ENCODE data around the gene ZNHIT2.
A peak's percentile ranks its signal among the peaks of the same experiment; 100 is the strongest.

Gene ZNHIT2

GRCh38 chr11:65086809-65087208 is 30.7 kb downstream of the ZNHIT2 start:
- TF ChIP-seq RAD21 (IDR thresholded peaks at IDR 0.05; ENCODE audit: low read depth) (no peak), NFIC (IDR thresholded peaks at IDR 0.05) (no peak), TAF1 (IDR thresholded peaks at IDR 0.05; ENCODE audit: low read depth) (no peak)

DNA sequence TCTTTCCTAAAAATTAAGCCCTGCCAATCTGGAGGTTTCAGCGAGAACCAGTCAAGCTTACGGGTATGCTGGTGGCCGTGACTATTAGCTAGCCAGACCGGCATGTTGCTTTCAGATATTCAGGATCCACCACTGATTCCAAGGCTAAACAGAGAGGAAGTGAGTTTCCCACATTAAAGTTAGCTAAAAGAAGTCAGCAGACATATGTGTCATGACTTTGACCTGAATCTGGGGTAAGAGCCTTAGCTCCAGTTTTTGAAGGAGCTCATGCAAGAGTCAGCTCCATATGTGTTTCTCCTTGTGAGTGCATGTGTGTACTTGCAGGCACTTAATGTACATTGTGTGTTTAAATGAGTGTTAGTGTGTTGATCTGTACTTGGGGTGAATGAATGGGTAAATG is 32.1 kb downstream of the ZNHIT2 start:
- TF ChIP-seq FOXM1 (IDR thresholded peaks at IDR 0.05; ENCODE audit: borderline replicate concordance, low read depth) (no peak), ZBTB7A (IDR thresholded peaks at IDR 0.05; ENCODE audit: low read depth) (no peak), RAD21 (IDR thresholded peaks at IDR 0.05; ENCODE audit: low read depth) (no peak), EGR1 (IDR thresholded peaks at IDR 0.05) (no peak), TCF12 (IDR thresholded peaks at IDR 0.05; ENCODE audit: low read depth) (no peak), USF1 (IDR thresholded peaks at IDR 0.05) (no peak), TEAD4 (IDR thresholded peaks at IDR 0.05) (no peak), NFIC (IDR thresholded peaks at IDR 0.05) (no peak), CEBPB (IDR thresholded peaks at IDR 0.05) (no peak), EP300 (IDR thresholded peaks at IDR 0.05; ENCODE audit: borderline replicate concordance) (no peak), CREB1 (IDR thresholded peaks at IDR 0.05; ENCODE audit: low read depth) (no peak), YY1 (IDR thresholded peaks at IDR 0.05; ENCODE audit: low read depth) (no peak), TAF1 (IDR thresholded peaks at IDR 0.05; ENCODE audit: low read depth) (no peak)
- TF ChIP-seq, protein P1, sequence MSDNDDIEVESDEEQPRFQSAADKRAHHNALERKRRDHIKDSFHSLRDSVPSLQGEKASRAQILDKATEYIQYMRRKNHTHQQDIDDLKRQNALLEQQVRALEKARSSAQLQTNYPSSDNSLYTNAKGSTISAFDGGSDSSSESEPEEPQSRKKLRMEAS (IDR thresholded peaks at IDR 0.05), result no peak
- TF ChIP-seq, protein P2, sequence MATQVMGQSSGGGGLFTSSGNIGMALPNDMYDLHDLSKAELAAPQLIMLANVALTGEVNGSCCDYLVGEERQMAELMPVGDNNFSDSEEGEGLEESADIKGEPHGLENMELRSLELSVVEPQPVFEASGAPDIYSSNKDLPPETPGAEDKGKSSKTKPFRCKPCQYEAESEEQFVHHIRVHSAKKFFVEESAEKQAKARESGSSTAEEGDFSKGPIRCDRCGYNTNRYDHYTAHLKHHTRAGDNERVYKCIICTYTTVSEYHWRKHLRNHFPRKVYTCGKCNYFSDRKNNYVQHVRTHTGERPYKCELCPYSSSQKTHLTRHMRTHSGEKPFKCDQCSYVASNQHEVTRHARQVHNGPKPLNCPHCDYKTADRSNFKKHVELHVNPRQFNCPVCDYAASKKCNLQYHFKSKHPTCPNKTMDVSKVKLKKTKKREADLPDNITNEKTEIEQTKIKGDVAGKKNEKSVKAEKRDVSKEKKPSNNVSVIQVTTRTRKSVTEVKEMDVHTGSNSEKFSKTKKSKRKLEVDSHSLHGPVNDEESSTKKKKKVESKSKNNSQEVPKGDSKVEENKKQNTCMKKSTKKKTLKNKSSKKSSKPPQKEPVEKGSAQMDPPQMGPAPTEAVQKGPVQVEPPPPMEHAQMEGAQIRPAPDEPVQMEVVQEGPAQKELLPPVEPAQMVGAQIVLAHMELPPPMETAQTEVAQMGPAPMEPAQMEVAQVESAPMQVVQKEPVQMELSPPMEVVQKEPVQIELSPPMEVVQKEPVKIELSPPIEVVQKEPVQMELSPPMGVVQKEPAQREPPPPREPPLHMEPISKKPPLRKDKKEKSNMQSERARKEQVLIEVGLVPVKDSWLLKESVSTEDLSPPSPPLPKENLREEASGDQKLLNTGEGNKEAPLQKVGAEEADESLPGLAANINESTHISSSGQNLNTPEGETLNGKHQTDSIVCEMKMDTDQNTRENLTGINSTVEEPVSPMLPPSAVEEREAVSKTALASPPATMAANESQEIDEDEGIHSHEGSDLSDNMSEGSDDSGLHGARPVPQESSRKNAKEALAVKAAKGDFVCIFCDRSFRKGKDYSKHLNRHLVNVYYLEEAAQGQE (IDR thresholded peaks at IDR 0.05; ENCODE audit: low read depth), result no peak

- no peak for TF ChIP-seq EGR1 (IDR thresholded peaks at IDR 0.05)
- TF ChIP-seq TEAD4 (IDR thresholded peaks at IDR 0.05), result no peak
- no peak for TF ChIP-seq ZBTB7A (IDR thresholded peaks at IDR 0.05; ENCODE audit: low read depth)
- TF ChIP-seq, protein P1 (IDR thresholded peaks at IDR 0.05), result no peak
- no peak for TF ChIP-seq TCF12 (IDR thresholded peaks at IDR 0.05; ENCODE audit: low read depth)
- TF ChIP-seq, protein P2 (IDR thresholded peaks at IDR 0.05; ENCODE audit: low read depth), result no peak
- TF ChIP-seq CREB1 (IDR thresholded peaks at IDR 0.05; ENCODE audit: low read depth), result no peak
- TF ChIP-seq RAD21 (IDR thresholded peaks at IDR 0.05; ENCODE audit: low read depth), result no peak
- no peak for TF ChIP-seq NFIC (IDR thresholded peaks at IDR 0.05)
- TF ChIP-seq USF1 (IDR thresholded peaks at IDR 0.05), result no peak
- no peak for TF ChIP-seq TAF1 (IDR thresholded peaks at IDR 0.05; ENCODE audit: low read depth)
- TF ChIP-seq FOXM1 (IDR thresholded peaks at IDR 0.05; ENCODE audit: borderline replicate concordance, low read depth), result no peak
- no peak for TF ChIP-seq EP300 (IDR thresholded peaks at IDR 0.05; ENCODE audit: borderline replicate concordance)
These were observed 32.7 kb downstream of the ZNHIT2 start for GRCh38 chr11:65084598-65085375.

- TF ChIP-seq TEAD4 (IDR thresholded peaks at IDR 0.05), result 0 out of 2 replicates have a peak, but pooled peaks have one; percentile 18
- peak; percentile 98 for TF ChIP-seq CREB1 (IDR thresholded peaks at IDR 0.05; ENCODE audit: low read depth)
- TF ChIP-seq TAF1 (IDR thresholded peaks at IDR 0.05; ENCODE audit: low read depth), result peak; percentile 78
- peak; percentile 63; the same call in 1 of the 2 replicates for TF ChIP-seq ZBTB7A (IDR thresholded peaks at IDR 0.05; ENCODE audit: low read depth)
- peak; percentile 69; the same call in 1 of the 2 replicates for TF ChIP-seq FOXM1 (IDR thresholded peaks at IDR 0.05; ENCODE audit: borderline replicate concordance, low read depth)
- peak; percentile 37; the same call in 1 of the 2 replicates for TF ChIP-seq USF1 (IDR thresholded peaks at IDR 0.05)
- peak; percentile 72 for TF ChIP-seq TCF12 (IDR thresholded peaks at IDR 0.05; ENCODE audit: low read depth)
- no peak for TF ChIP-seq RAD21 (IDR thresholded peaks at IDR 0.05; ENCODE audit: low read depth)
- peak; percentile 62 for TF ChIP-seq EP300 (IDR thresholded peaks at IDR 0.05; ENCODE audit: borderline replicate concordance)
- TF ChIP-seq CEBPB (IDR thresholded peaks at IDR 0.05), result no peak
- TF ChIP-seq, protein P1 (IDR thresholded peaks at IDR 0.05), result peak; percentile 79
- peak; percentile 37; the same call in 1 of the 2 replicates for TF ChIP-seq NFIC (IDR thresholded peaks at IDR 0.05)
- TF ChIP-seq, protein P2 (IDR thresholded peaks at IDR 0.05; ENCODE audit: low read depth), result 0 out of 2 replicates have a peak, but pooled peaks have one; percentile 19
- peak; percentile 64; the same call in 1 of the 2 replicates for TF ChIP-seq YY1 (IDR thresholded peaks at IDR 0.05; ENCODE audit: low read depth)
- no peak for TF ChIP-seq EGR1 (IDR thresholded peaks at IDR 0.05)
These were observed 33.5 kb downstream of the ZNHIT2 start, which contains the start of the genes CDCA5 and ZFPL1 for GRCh38 chr11:65083834-65084597. Gene CDCA5 (minus strand): TSS chr11:65084040. CDS start chr11:65083978, 62 bp downstream. Gene ZFPL1 (plus strand): TSS chr11:65084222. CDS start chr11:65084699, 477 bp downstream.
